GM18502 (cell line): ENCODE data around the gene NLE1.
"Not testable (repeated sequence)": the region's sequence is repeated elsewhere in the genome, so short reads cannot be mapped to it uniquely, and the experiment has no call there.

Experiments
- ATAC-seq: cut with Tn5 transposase; IDR thresholded peaks from one replicate; pipeline ENCODE4 v1.9.1; 2021; ENCODE audit warnings: mild to moderate bottlenecking; ENCODE audit not compliant: unreplicated experiment, poor library complexity

Gene NLE1

DNA sequence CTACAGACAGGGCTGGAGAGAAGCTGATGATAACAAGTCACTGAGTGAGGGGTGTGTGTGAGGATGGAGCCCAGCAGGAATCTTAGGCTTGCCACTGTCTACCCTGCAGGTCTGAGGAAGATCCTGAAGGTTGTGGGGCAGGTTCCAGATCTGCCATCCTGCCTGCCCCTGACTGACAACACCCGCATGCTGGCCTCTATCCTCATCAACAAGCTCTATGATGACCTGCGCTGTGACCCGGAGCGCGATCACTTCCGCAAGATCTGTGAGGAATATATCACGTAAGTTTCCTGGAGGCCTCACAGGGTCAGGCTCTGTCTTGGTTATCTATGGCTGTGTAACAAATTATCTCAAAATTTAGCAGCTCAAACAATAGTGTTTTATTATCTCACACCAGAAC lies 21.8 kb upstream of the NLE1 start:
- no peak for ATAC-seq

DNA sequence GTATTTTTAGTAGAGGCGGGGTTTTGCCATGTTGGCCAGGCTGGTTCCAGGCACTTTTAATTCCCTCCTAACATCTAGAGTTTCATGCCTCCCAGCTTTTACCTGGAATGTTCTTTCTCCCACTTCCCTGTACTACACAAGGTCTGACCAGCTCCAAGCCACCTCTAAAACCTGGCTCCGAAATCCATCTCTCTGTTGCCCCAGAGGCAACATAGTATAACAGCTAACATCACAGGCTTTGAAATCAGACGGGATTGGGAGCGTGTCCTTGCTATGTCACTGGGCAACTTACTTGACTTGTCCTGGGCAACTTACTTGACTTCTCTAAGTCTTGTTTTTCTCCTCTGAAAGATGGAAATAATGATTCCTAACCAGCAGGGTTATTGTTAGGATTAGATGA lies 20.7 kb upstream of the NLE1 start:
- ATAC-seq = no peak

DNA sequence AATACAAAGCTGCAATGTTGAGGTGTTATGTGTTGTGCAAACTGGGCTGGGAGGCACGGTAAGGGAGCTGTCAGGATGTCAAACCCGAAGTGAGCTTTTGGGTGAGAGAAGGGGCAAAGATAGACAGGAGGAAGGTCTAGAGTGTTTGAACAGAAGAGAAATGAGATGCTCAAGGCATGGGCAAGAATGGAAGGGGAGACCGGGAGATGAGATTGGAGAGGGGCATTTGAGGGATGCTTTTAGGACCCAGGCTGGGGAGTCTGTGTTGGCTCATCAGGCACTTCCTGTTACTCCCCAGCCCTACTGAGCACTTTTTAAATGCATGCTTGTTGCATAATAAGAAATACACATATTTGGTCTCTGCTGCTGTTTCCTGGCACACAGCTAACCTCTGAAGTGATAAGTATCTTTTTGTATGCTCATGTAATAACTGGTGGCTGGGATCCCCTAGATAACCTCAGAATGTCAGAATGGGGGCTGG lies 19.2 kb upstream of the NLE1 start:
- no peak for ATAC-seq

DNA sequence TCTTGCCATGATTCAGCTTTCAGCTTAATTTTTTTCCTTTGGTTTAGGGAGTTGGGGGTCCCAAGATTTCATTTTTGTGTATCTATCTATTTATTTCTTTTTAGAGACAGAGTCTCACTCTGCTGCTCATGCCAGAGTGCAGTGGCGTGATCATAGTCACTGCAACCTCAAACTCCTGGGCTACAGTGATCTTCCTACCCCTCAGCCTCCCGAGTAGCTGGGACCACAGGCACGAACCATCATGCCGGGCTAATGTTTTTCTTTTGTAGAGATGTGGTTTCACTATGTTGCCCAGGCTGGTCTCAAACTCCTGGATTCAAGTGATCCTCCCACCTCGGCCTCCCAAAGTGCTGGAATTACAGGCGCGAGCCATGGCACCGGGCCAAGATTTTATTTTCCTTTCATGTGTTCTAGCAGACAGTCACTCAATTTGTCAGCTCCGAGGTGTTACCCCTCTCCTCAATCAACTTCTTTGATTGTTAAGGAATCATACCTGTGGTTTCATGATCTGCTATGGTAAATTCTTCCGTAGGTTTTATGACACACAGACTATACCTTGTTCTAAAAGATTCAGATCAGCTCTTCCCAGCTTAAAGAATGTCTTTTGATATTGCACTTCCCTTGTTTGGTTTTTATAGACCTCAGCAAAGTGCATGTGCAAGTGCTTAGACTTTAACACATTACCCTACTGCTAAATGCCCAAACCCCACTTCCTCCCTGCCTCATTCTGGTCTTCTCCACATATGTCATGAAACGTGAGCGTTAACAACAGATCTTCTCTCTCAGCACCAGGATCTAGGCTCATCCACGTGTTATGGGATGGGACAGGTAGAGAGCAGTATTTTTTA lies 18.5 kb upstream of the NLE1 start:
- ATAC-seq = no peak

DNA sequence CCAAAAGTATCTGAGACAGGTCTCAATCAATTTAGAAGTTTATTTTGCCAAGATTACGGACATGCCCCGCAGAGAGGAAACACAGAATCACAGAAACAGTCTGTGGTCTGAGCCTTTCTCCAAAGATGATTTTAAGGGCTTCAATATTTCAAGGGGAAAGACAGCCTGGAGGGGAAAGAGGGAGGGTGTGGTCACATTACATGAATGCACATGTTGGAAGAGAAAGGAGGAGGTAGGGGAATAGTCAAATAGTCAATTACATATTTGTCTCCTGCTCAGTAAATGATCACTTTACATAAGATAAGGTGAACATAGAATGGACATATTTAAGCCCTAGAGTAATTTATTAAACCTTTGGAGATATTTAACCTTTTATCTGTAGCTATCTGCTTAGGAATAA lies 17.8 kb upstream of the NLE1 start:
- ATAC-seq = no peak

DNA sequence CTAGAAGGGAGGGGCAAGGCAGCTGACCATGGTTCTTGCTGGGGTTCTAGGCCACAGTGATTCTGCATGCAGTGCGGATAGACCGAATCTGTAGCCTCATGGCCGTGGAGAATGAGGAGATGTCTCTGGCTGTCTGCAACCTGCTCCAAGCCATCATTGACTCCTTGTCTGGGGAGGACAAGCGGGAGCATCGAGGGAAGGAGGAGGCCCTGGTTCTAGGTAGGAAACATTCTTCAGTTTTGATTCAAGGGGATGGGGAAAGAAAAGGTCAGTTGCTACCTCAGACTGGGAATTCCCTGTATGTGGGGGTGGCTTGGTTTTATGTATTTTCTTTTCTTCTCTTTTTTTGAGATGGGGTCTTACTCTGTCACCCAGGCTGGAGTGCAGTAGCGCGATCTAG lies 13.1 kb upstream of the NLE1 start:
- no peak for ATAC-seq

DNA sequence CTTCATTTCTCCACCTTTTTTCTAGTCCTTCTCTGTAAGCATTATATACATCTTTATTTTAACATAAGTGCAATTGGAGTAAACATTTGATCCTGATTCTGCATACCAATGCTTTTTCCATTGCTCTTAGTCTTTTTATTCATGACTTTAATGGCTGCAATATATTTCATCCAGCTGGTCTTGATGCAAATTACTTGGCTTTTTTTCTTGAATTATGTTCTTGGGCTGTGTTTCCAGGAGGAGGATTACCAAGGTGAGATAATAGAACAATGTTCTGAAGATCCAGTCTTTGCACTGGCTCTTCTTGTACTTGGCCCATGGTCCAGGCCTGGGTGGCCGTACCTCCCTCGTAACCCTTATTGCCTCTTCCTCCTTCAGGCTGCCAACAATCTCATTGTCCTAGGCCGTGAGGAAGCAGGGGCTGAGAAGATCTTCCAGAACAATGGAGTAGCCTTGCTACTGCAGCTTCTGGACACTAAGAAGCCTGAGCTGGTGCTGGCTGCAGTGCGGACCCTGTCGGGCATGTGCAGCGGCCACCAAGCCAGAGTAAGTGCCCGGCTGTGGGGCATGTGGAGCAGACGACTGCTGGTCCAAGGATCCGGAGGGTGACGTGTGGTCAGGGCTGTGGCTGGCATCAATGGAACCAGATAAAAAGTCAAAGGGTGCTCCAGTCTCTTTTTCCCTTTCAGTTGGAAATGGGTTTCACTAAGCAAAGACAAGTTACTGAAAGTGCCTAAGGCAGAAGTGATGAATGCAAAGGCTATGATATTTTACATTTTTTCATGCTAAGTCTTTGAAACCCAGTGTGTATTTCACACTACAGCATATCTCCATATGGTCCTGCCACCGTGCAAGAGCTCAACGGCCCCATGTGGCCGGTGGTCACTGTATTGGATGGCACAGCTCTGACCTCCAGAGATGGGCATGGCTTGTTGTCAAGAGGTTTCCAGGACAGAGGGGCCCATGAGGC lies 12.4 kb upstream of the NLE1 start:
- no peak for ATAC-seq

DNA sequence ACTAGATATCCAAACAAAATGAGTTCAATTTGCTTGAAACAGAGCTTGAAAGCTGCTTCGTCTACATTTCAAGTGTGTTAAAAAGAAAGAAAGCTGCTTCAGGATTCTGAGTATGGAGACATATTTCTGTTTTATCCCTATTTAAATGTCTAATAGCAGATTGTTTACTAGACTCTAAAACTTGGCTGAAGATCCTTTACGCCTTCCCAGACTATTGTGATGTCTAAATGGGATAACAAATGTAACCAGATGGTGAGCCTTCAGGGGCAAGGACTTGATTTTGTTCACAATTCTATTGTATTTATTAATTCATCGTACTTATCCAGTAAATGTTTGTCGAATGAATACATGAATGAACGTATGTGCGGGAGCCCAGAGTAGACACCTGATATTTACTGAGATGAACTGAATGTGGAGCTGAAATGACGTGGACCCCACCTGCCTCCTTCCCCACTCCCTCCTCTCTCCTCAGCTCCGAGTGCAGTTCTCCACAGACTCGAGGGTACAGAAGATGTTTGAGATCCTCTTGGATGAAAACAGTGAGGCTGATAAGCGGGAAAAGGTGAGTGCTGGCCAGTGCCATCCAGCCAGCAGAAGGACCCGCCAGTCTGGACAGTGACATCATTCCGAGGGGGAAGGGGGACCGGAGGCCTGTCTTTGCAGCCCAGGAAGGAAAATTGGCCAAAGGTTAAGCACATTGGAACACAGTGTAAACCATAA lies 10.5 kb upstream of the NLE1 start:
- no peak for ATAC-seq

DNA sequence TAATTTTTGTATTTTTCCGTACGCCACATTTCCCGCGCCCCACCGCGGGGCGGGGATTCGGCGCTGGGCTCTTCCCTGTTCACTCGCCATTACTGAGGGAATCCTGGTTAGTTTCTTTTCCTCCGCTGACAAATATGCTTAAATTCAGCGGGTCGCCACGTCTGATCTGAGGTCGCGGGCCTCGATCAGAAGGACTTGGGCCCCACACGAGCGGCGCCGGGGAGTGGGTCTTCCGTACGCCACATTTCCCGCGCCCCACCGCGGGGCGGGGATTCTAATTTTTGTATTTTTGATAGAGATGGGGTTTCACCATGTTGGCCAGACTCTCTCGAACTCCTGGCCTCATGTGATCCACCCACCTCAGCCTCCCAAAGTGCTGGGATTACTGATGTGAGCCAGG lies 9.0 kb upstream of the NLE1 start:
- not testable (repeated sequence) for ATAC-seq

DNA sequence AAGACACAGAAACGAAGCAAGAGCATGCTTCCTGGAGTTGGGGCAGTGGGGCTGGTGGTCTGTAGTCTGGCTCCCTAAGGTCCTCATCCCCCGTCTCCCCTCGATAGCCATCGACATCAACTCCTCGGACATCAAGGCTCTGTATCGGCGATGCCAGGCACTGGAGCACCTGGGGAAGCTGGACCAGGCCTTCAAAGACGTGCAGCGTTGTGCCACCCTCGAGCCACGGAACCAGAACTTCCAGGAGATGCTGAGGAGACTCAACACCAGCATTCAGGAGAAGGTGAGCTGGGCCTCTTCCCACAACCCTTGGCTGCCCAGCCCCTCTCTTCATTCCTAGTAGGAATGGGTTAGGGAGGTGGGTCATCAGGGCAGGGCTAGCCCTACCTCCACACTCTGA lies 7.8 kb upstream of the NLE1 start:
- ATAC-seq = no peak

DNA sequence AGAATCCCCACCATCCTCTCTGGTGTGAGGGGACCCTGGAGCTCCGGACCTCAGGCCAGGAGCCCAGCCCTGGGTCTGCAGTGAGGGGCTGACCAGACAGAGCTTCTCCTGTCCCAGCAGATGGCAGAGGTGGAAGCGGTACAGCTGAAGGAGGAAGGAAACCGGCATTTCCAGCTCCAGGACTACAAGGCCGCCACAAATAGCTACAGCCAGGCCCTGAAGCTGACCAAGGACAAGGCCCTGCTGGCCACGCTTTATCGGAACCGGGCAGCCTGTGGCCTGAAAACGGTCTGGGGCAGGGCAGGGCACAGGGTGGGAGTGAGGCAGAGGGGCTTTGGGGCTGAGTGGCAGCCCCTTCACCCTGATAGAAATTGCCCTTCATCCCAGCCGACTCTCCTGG lies 6.0 kb upstream of the NLE1 start:
- ATAC-seq = no peak

DNA sequence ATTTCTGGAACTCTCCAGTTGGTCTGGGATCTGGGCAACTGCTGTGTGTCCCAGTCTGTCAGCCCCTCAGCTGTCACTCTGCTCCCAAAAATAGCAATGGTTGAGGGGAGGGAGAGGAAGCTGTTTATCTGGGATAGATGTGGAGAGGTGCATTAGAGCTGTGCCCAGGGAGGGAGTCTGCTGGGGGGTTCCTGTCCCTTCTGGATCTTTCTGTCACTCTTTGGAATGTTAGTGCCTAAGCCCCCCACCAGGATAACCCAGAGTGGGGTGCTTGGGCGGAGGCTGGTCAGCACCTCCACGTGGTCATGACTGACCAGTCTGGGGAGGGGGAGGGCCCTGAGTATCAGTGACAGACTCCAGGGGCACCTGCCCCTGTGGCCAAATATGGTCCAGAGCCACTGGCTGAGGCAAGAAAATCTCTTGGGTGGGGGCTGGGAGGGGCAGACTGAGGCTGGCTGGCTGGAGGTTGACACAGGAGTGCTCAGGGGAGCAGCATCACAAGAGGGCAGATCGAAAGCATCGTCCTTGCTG lies 5.3 kb upstream of the NLE1 start, which contains the start of gene UNC45B:
Gene UNC45B, plus strand, starts transcription at position 443 of the 531 bp plus-strand sequence. CDS start 447 bp downstream, outside the sequence.
- ATAC-seq = no peak

DNA sequence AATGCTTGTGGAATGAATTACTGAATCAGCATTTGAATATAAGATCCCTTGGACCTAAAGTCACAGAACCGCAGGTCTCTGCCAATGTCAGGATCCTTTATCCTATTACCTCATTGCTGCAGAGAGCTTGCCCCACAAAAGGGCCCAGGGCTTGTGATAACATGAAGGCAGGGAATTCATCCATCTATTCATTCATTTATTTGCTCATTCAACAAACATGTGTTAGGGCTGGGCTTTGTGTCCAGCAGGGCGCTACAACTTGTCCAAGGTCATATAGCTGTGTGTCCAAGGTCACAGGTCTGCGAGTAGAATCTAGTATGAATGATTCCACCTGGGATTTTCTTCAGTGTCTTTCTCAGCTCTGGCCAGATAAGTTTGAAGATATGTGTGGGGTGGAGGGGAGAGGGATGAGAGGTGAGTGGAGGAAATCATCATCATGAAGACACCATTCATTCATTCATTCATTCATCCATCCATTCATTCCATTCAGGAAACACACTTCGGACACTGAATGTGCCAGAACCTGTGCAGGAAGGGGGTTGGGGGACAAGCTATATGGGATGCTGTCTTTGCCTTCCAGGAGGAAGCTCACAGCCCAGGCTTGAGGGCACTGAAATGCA lies 4.2 kb upstream of the NLE1 start:
- ATAC-seq = no peak

DNA sequence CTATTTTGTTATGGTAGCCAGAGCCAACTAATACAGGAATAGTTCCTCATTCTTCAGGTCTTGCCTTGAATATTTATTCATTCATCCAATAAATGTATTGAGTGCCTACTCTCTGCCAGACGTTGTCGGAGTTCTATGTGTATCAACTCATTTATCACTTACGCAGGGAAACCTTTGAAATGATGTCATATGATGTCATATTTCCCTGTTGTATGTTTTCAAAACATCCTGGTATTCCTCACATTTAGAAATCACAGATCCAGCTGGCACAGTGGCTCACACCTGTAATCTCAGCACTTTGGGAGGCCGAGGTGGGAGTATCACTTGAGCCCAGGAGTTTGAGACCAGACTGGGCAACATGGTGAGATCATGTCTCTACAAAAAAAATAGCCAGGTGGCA lies 2.7 kb upstream of the NLE1 start:
- ATAC-seq = no peak

DNA sequence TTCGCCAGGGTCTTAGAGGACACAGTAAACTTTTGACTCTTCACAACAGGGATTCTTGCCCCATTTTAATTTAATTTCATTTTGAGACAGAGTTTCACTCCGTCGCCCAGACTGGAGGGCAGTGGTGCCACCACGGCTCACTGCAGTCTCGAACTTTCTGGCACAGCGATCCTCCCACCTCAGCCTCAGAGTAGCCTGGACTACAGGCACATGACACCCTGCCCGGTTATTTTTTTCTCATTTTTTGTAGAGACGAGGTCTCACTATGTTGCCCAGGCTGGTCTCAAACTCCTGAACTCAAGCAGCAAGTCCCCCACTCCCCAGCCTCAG lies 329 bp upstream of the NLE1 start:
- no peak for ATAC-seq

DNA sequence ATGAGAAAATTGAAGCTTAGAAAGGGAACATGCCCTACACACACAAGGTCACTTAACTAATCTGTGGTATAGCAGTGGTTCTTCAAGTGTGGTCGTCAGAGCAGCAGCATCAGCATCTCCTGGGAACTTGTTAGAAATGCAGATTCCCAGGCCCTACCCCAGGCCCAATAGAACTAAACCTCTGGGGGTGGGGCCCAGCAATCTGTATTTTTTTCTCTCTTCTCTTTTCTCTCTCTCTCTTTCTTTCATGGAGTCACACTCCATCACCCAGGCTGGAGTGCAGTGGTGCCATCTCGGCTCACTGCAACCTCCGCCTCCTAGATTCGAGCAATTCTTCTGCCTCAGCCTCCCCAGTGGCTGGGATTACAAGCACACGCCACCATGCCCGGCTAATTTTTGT lies 3.9 kb downstream of the NLE1 start:
- no peak for ATAC-seq

DNA sequence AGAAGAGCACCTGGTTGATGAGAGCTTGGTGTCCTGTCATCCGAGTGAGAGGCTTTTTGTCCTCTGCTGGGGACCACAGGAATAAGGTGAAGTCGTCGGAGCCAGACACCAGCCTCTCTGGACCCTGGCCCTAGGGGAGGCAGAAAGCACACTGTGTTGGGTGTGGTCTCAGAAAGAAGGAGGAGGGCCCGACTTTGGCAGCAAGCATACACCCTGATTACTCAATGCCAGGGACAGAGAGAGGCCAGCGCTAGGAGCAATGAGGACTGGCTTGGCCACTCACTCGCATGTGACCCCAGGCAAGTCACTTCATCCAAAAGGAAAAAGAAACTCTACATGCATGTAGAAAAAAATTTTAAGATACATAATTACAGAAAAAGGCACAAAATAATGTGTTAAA lies 6.8 kb downstream of the NLE1 start:
- ATAC-seq = no peak

DNA sequence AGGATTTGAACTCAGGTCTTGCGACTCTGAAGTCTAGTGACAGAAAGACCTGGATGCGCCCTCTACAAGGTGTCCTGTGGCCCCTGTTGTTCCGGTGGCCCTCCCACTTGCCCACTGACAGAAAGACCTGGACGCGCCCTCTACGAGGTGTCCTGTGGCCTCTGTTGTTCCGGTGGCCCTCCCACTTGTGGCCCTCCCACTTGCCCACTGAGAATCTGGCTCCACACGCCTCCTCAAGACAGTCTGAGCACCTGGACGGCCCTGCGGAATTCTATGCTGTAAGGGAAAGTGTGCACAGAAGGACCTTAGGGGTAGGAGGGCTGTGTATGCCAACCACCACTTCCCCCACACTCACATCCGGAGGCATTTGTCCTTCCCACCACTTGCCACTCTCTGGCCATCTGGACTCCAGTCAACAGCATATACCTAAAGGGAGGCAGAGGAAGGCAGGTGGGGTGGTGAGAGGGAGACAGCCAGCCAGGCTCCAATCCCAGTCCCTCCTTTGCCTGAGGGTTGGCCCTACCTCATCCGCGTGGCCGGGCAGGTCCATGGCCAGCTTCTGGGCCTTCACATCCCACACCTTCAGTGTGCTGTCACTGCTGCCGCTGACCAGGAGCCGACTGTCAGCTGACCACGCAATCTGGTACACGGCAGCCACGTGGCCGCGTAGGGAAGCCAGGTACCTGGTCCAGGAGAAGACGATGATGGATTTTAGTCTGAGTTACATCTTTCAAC lies 9.1 kb downstream of the NLE1 start:
- no peak for ATAC-seq

DNA sequence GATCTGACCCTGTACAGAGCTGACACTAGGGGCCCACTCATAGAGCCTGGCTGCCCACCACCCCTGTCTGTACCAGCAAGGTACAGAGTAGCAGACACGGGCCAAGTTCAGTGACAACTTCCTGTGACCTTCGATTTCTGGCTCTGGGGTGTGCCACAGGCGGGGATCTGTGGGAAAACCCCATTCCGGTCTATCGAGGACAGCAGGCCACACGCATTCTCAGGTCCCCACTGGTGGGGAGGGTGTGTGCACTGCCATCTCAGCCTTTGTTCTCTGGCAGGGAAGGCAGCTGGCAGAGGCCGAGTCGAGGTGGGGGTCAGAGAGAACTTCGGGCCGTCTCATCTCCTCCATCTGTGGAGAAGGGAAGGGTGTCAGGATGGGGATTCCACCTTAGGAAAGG lies 10.0 kb downstream of the NLE1 start:
- ATAC-seq = no peak
